ENCODE data around the gene NOP9. TPM values are rescaled to one million over a fixed set of nuclear protein-coding genes. Genes with fewer than 3 reads are reported as not detected.

NOP9 gene
- total RNA-seq, 1 experiment from 2014 or later = 35.1 TPM

DNA sequence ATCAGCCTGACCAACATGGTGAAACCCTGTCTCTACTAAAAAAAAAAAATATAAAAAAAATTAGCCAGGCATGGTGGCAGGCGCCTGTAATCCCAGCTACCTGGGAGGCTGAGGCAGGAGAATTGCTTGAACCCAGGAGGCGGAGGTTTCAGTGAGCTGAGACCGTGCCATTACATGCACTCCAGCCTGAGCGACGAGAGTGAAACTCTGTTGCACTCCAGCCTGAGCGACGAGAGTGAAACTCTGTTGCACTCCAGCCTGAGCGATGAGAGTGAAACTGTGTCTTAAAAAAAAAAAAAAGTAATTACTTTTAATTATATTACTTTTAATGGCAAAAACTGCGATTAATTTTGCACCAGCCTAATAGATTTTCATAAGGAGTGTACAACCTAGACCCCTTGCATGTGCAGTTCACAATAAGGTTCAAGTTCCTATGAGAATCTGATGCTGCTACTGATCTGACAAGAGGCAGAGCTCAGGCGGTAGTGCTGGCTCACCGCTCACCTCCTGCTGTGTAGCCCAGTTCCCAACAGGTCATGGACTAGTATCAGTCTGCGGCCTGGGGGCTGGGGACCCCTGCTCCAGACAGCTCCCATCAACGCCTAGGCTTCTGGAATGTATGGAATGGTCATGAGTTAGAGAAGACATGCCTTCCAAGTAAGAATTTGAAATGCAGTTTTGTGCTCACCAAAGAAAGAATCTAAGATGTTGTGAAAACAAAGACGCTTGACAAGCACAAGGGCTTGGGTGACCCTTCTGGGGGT lies 21.7 kb downstream of the NOP9 start:
- ChIA-PET CTCF (interaction anchor here (1.3 kb wide), 1 partner anchor 13 kb away, joined by 4 read pairs; the partner anchor contains the start of gene CIDEB), POLR2A (no interaction called here)
- TF ChIP-seq, protein P1, sequence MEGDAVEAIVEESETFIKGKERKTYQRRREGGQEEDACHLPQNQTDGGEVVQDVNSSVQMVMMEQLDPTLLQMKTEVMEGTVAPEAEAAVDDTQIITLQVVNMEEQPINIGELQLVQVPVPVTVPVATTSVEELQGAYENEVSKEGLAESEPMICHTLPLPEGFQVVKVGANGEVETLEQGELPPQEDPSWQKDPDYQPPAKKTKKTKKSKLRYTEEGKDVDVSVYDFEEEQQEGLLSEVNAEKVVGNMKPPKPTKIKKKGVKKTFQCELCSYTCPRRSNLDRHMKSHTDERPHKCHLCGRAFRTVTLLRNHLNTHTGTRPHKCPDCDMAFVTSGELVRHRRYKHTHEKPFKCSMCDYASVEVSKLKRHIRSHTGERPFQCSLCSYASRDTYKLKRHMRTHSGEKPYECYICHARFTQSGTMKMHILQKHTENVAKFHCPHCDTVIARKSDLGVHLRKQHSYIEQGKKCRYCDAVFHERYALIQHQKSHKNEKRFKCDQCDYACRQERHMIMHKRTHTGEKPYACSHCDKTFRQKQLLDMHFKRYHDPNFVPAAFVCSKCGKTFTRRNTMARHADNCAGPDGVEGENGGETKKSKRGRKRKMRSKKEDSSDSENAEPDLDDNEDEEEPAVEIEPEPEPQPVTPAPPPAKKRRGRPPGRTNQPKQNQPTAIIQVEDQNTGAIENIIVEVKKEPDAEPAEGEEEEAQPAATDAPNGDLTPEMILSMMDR (IDR thresholded peaks at IDR 0.05; ENCODE audit: insufficient read depth in 1 of 2, low read depth in 1 of 2, low read length in 1 of 2, severe bottlenecking in 1 of 2, unreplicated experiment in 1 of 2) = no peak
- no TSS peak for BruUV-seq (replicated peaks)
- intact Hi-C loops (cut with micrococcal nuclease; ENCODE audit: unreplicated experiment) = no loop called here
- Mint-ChIP-seq H3K36me3 (ENCODE audit: insufficient read depth, unreplicated experiment) (peaks cover 6% of the 10 kb centered on the region), H3K4me3 (ENCODE audit: unreplicated experiment) (no peak overlapping the region), H3K9me3 (ENCODE audit: unreplicated experiment) (no peaks in the 10 kb centered on the region), H3K27ac (ENCODE audit: unreplicated experiment) (no peak overlapping the region), H3K4me1 (ENCODE audit: low read depth, unreplicated experiment) (no peaks in the 10 kb centered on the region), H3K27me3 (ENCODE audit: insufficient read depth, unreplicated experiment) (peaks cover 14% of the 10 kb centered on the region)
- H3K9me3 ChIP-seq = no peaks in the 10 kb centered on the region
- no peaks in the 10 kb centered on the region for H3K36me3 ChIP-seq (ENCODE audit: control insufficient read depth, insufficient read depth, low read length)
- H3K4me3 ChIP-seq (ENCODE audit: low read depth, low read length) = no peak overlapping the region
- H3K4me1 ChIP-seq = peaks cover 5% of the 10 kb centered on the region
- H3K27me3 ChIP-seq (replicated peaks; ENCODE audit: control insufficient read depth, insufficient read depth, low read length) = no peaks in the 10 kb centered on the region
- no peak for DNase-seq

DNA sequence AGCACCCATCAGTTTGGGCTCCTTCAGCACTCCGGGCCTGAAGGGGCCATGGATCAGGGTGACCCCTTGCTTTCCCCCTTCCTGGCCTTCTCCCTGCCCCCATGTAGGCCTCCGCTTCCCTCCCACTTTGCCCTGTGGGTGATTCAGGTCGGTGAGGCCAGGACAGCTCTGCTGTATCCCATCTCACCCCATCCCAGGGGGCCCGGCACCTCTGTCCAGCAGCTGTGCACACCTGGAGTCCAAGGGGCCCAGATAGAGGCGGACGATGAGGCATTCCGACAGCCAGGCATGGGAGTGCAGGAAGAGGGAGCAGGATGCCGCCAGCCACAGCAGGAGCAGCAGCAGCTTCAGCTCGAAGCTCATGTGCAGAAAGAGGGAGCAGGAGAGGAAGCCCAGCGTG lies 23.0 kb downstream of the NOP9 start:
- Histone ChIP-seq H3K9me3 (no peaks in the 10 kb centered on the region), H3K4me1 (no peaks in the 10 kb centered on the region), H3K27me3 (replicated peaks; ENCODE audit: control insufficient read depth, insufficient read depth, low read length) (no peaks in the 10 kb centered on the region; the same call in 1 of the 2 replicates), H3K36me3 (ENCODE audit: control insufficient read depth, insufficient read depth, low read length) (no peaks in the 10 kb centered on the region), H3K4me3 (ENCODE audit: low read depth, low read length) (no peak overlapping the region)
- intact Hi-C loops (cut with micrococcal nuclease; ENCODE audit: unreplicated experiment) = no loop called here
- Mint-ChIP-seq H3K4me3 (ENCODE audit: unreplicated experiment) (no peak overlapping the region), H3K27me3 (ENCODE audit: insufficient read depth, unreplicated experiment) (peaks cover 14% of the 10 kb centered on the region), H3K27ac (ENCODE audit: unreplicated experiment) (no peak overlapping the region), H3K9me3 (ENCODE audit: unreplicated experiment) (no peaks in the 10 kb centered on the region), H3K4me1 (ENCODE audit: low read depth, unreplicated experiment) (no peaks in the 10 kb centered on the region), H3K36me3 (ENCODE audit: insufficient read depth, unreplicated experiment) (no peaks in the 10 kb centered on the region)
- TF ChIP-seq, protein P1 (IDR thresholded peaks at IDR 0.05; ENCODE audit: insufficient read depth in 1 of 2, low read depth in 1 of 2, low read length in 1 of 2, severe bottlenecking in 1 of 2, unreplicated experiment in 1 of 2) = no peak
- POLR2A ChIA-PET = no interaction called here
- CTCF ChIA-PET = interaction anchor here (0.6 kb wide), 1 partner anchor 195 kb away, joined by 6 read pairs; no protein-coding TSS in a partner anchor
- DNase-seq = no peak
- BruUV-seq (replicated peaks) = no TSS peak

DNA sequence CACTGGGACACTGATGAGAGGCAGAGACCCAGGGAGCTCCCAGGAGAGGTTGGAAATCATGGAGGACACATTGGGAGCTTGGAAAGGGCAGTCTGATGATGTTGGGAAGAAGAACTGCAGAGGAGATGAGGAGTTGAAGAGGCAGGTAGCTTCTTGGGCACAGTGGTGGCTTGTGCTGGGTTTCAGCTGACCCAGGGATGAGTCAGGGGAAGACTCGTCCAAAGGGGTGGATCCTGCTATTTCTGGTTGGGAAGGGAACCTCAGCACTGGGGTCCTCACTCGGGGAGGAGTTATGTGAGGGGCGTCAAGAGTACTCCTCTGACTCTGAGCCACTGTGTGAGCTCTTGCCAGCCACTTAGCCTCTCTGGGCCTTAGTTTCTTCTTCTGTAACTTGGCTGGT lies 23.7 kb downstream of the NOP9 start:
- no peak for DNase-seq
- H3K27ac Mint-ChIP-seq (ENCODE audit: unreplicated experiment) = no peak overlapping the region
- H3K27me3 ChIP-seq (replicated peaks; ENCODE audit: control insufficient read depth, insufficient read depth, low read length) = no peaks in the 10 kb centered on the region; the same call in 1 of the 2 replicates
- H3K4me3 ChIP-seq (ENCODE audit: low read depth, low read length) = no peak overlapping the region
- no peaks in the 10 kb centered on the region for H3K36me3 ChIP-seq (ENCODE audit: control insufficient read depth, insufficient read depth, low read length)
- peaks cover 14% of the 10 kb centered on the region for H3K27me3 Mint-ChIP-seq (ENCODE audit: insufficient read depth, unreplicated experiment)
- no peak overlapping the region for H3K4me3 Mint-ChIP-seq (ENCODE audit: unreplicated experiment)
- H3K36me3 Mint-ChIP-seq (ENCODE audit: insufficient read depth, unreplicated experiment) = no peaks in the 10 kb centered on the region
- TF ChIP-seq, protein P1 (IDR thresholded peaks at IDR 0.05; ENCODE audit: insufficient read depth in 1 of 2, low read depth in 1 of 2, low read length in 1 of 2, severe bottlenecking in 1 of 2, unreplicated experiment in 1 of 2) = no peak
- H3K4me1 Mint-ChIP-seq (ENCODE audit: low read depth, unreplicated experiment) = no peaks in the 10 kb centered on the region
- ChIA-PET CTCF (no interaction called here), POLR2A (no interaction called here)
- H3K9me3 ChIP-seq = no peaks in the 10 kb centered on the region
- intact Hi-C loops (cut with micrococcal nuclease; ENCODE audit: unreplicated experiment) = no loop called here
- H3K9me3 Mint-ChIP-seq (ENCODE audit: unreplicated experiment) = no peaks in the 10 kb centered on the region
- H3K4me1 ChIP-seq = no peaks in the 10 kb centered on the region
- BruUV-seq (replicated peaks) = no TSS peak
